ENCODE results near the gene RNF145. TPM values are rescaled to one million over a fixed set of nuclear protein-coding genes. Genes with fewer than 3 reads are reported as not detected.

The RNF145 gene
- total and polyA plus RNA-seq, 12 donors: 9.4 to 37.4 (median 22.2) TPM

GRCh38 chr5:159220206-159220605 lies 10.9 kb upstream of the RNF145 start:
- TF ChIP-seq CTCF (IDR thresholded peaks at IDR 0.05): no peak

GRCh38 chr5:159218595-159219023 lies 9.3 kb upstream of the RNF145 start:
- no peak overlapping the region for H3K27ac ChIP-seq
- no peak for ATAC-seq
- no peaks in the 10 kb centered on the region for H3K9me3 ChIP-seq
- H3K4me3 ChIP-seq: no peak overlapping the region
- TF ChIP-seq CTCF (IDR thresholded peaks at IDR 0.05): no peak
- no peaks in the 10 kb centered on the region for H3K4me1 ChIP-seq
- intact Hi-C loops (cut with DNase I): loop anchor here in 1 of 10 donors (5.0 to 10.0 kb wide), 2 partner anchors 39 to 64 kb away; no protein-coding TSS in a partner anchor
- H3K36me3 ChIP-seq: no peaks in the 10 kb centered on the region
- WGBS, 2 donors: 66 to 68% methylated on average over 2 of the region's 2 CpGs
- no peak for DNase-seq
- H3K27me3 ChIP-seq: no peaks in the 10 kb centered on the region

More at GRCh38 chr5:159220206-159220605, 10.9 kb upstream of the RNF145 start:
- DNase-seq (no peak), ATAC-seq (no peak)
- no peak overlapping the region for H3K27ac ChIP-seq
- intact Hi-C loops (cut with DNase I): no loop called here
- no peaks in the 10 kb centered on the region for H3K4me1 ChIP-seq
- no peaks in the 10 kb centered on the region for H3K36me3 ChIP-seq
- no peak overlapping the region for H3K4me3 ChIP-seq
- H3K27me3 ChIP-seq: no peaks in the 10 kb centered on the region
- WGBS, 2 donors: 78 to 80% methylated on average over 5 of the region's 5 CpGs
- H3K9me3 ChIP-seq: no peaks in the 10 kb centered on the region

GRCh38 chr5:159217236-159217635 lies 7.9 kb upstream of the RNF145 start:
- Histone ChIP-seq H3K4me1 (peaks cover 0 to 4% (median 0%) of the 10 kb centered on the region in 9 donors), H3K4me3 (no peak overlapping the region), H3K9me3 (no peaks in the 10 kb centered on the region), H3K27me3 (no peaks in the 10 kb centered on the region), H3K36me3 (no peaks in the 10 kb centered on the region), H3K27ac (no peak overlapping the region)
- TF ChIP-seq CTCF (IDR thresholded peaks at IDR 0.05): no peak
- DNase-seq (no peak), ATAC-seq (no peak)
- WGBS, 2 donors: 84 to 94% methylated on average over 2 of the region's 2 CpGs
- intact Hi-C loops (cut with DNase I): loop anchor here in 1 of 10 donors (5.0 to 10.0 kb wide), 2 partner anchors 40 to 62 kb away; no protein-coding TSS in a partner anchor

GRCh38 chr5:159216454-159216853 lies 7.1 kb upstream of the RNF145 start:
- TF ChIP-seq CTCF (IDR thresholded peaks at IDR 0.05): no peak
- H3K4me3 ChIP-seq: no peak overlapping the region
- WGBS, 2 donors: 77 to 83% methylated on average over 2 of the region's 2 CpGs
- H3K27ac ChIP-seq: no peak overlapping the region
- no peaks in the 10 kb centered on the region for H3K9me3 ChIP-seq
- no peak for ATAC-seq
- H3K4me1 ChIP-seq: peaks cover 0 to 12% (median 0%) of the 10 kb centered on the region in 9 donors
- H3K27me3 ChIP-seq: no peaks in the 10 kb centered on the region
- intact Hi-C loops (cut with DNase I): loop anchor here in 1 of 10 donors (5.0 to 10.0 kb wide), 2 partner anchors 41 to 62 kb away; no protein-coding TSS in a partner anchor
- no peak for DNase-seq
- no peaks in the 10 kb centered on the region for H3K36me3 ChIP-seq

All from heart right ventricle (tissue), 16 donors.